Hematopoietic multipotent progenitor cell treated with erythropoietin and hydrocortisone succinate and interleukin-3 and kit ligand, for 8 days (in vitro differentiated cells): ENCODE results near the gene GSC2.

Source experiments
- DNase-seq: peaks from one replicate; pipeline ENCODE4 v3.0.0-alpha.2; 2015

Gene GSC2

GRCh38 chr22:19132693-19133400 lies 17.2 kb downstream of the GSC2 start:
- DNase-seq, result no peak

- DNase-seq, result no peak
Measured at GRCh38 chr22:19132153-19132552, 17.9 kb downstream of the GSC2 start.

- no peak for DNase-seq
Measured at GRCh38 chr22:19131685-19132015, 18.4 kb downstream of the GSC2 start.

- no peak for DNase-seq
Measured at GRCh38 chr22:19130959-19131684, 19.0 kb downstream of the GSC2 start, which contains the start of gene TSSK2. TSSK2 (plus strand) TSS chr22:19131308; CDS start chr22:19131400, 92 bp downstream.

GRCh38 chr22:19129871-19130270 lies 20.2 kb downstream of the GSC2 start:
- no peak for DNase-seq

GRCh38 chr22:19128946-19129727 lies 21.0 kb downstream of the GSC2 start:
- DNase-seq, result no peak

GRCh38 chr22:19128009-19128401 lies 22.1 kb downstream of the GSC2 start:
- no peak for DNase-seq

- no peak for DNase-seq
Measured at GRCh38 chr22:19127329-19128008, 22.6 kb downstream of the GSC2 start.

- no peak for DNase-seq
Measured at GRCh38 chr22:19126309-19127273, 23.5 kb downstream of the GSC2 start.

- DNase-seq, result no peak
Measured at GRCh38 chr22:19125474-19126308, 24.4 kb downstream of the GSC2 start.

- no peak for DNase-seq
Measured at GRCh38 chr22:19125011-19125410, 25.1 kb downstream of the GSC2 start.

- DNase-seq, result no peak
Measured at GRCh38 chr22:19124377-19124776, 25.7 kb downstream of the GSC2 start.

GRCh38 chr22:19123936-19124335 lies 26.2 kb downstream of the GSC2 start:
- DNase-seq, result no peak

- peak; percentile 28 for DNase-seq
Measured at GRCh38 chr22:19122752-19123492, 27.2 kb downstream of the GSC2 start.

GRCh38 chr22:19122143-19122751 lies 27.8 kb downstream of the GSC2 start, which contains the start of gene DGCR2:
DGCR2 (minus strand) TSS chr22:19122412; CDS start chr22:19122206, 206 bp downstream.
- DNase-seq, result peak; percentile 94

- DNase-seq, result peak; percentile 47
Measured at GRCh38 chr22:19121631-19122142, 28.4 kb downstream of the GSC2 start.

- no peak for DNase-seq
Measured at GRCh38 chr22:19120829-19121630, 29.1 kb downstream of the GSC2 start.

GRCh38 chr22:19119949-19120348 lies 30.1 kb downstream of the GSC2 start:
- DNase-seq, result no peak
